ENCODE data around the gene HNRNPL. TPM values are rescaled to one million over a fixed set of nuclear protein-coding genes. Genes with fewer than 3 reads are reported as not detected.

Gene HNRNPL
- total and polyA plus RNA-seq, 10 of the 15 experiments (the other 5 are each of a cell fraction or from before 2014, with no cell fraction given), result 32.5 to 512 (median 306) TPM

- ATAC-seq, result peak; percentile 37
- CTCF ChIA-PET, result interaction anchor here (0.7 to 4.1 kb wide), 11 partner anchors 14 to 81 kb away, joined by 3 to 20 read pairs (median 4); partner anchors contain the start of genes ECH1, RINL and SARS2
- H2AFZ ChIP-seq (ENCODE audit: control insufficient read depth, low read depth, low read length), result no peak overlapping the region
- peaks cover 46% of the 10 kb centered on the region for H3K79me2 ChIP-seq (ENCODE audit: control insufficient read depth, insufficient read depth, low read length)
- SMC1A ChIA-PET (ENCODE audit: uncharacterized antibody, unreplicated experiment), result interaction anchor here (0.8 to 2.6 kb wide), 6 partner anchors 14 to 51 kb away, joined by 3 to 18 read pairs (median 6); partner anchors contain the start of gene ECH1
- peak; percentile 75 for FAIRE-seq
- H4K20me1 ChIP-seq (ENCODE audit: control insufficient read depth, insufficient read depth), result peaks cover 6% of the 10 kb centered on the region
- peaks cover 19 to 25% of the 10 kb centered on the region in 2 experiments for H3K36me3 ChIP-seq (ENCODE audit: control insufficient read depth in 2 of 2, insufficient read depth in 2 of 2, low read length in 1 of 2)
- no TSS peak for BruUV-seq (replicated peaks)
- no peaks in the 10 kb centered on the region for H3K27me3 ChIP-seq (replicated peaks in 1 of 2; ENCODE audit: control insufficient read depth in 2 of 2, insufficient read depth in 2 of 2, low read length in 1 of 2)
- peak overlapping the region; percentile 96 for H3K27ac ChIP-seq (ENCODE audit: control insufficient read depth, insufficient read depth)
- intact Hi-C loops (cut with micrococcal nuclease; ENCODE audit: unreplicated experiment) (no loop called here), in situ Hi-C loops (cut with MboI) (no loop called here)
- peak overlapping the region; percentile 98 for H3K9ac ChIP-seq (ENCODE audit: control insufficient read depth, insufficient read depth, low read length)
- POLR2A ChIA-PET, result interaction anchor here (0.5 to 3.8 kb wide), 24 partner anchors 8 to 911 kb away, joined by 3 to 43 read pairs (median 5); partner anchors contain the start of genes ECH1, EIF3K, FBXO17 and MAP4K1
- RAD21 ChIA-PET (ENCODE audit: unreplicated experiment), result interaction anchor here (0.9 to 2.8 kb wide), 13 partner anchors 8 to 305 kb away, joined by 3 to 20 read pairs (median 4); partner anchors contain the start of genes ACTN4, ECH1, EIF3K and RINL
- no peaks in the 10 kb centered on the region for H3K9me3 ChIP-seq (replicated peaks; ENCODE audit: control insufficient read depth, insufficient read depth, low read length)
- H3K4me1 ChIP-seq (ENCODE audit: control insufficient read depth, insufficient read depth, low read length), result peaks cover 11% of the 10 kb centered on the region
- under 1% methylated on average over 47 of the region's 76 CpGs for WGBS (ENCODE audit: insufficient coverage, insufficient replicate concordance, low lambda C conversion rate, missing lambda C conversion rate)
- H3K4me3 ChIP-seq, result peak overlapping the region; percentile 79
- H3K4me2 ChIP-seq (ENCODE audit: control insufficient read depth, insufficient read depth), result peak overlapping the region; percentile 85
- DNase-seq (ENCODE audit: low read depth, low spot score), result peak; percentile 82
- TF ChIP-seq NFXL1 (IDR thresholded peaks at IDR 0.05; ENCODE audit: borderline replicate concordance), result no peak
- TF ChIP-seq HCFC1 (IDR thresholded peaks at IDR 0.05; ENCODE audit: low read length), result peak; percentile 52
- TF ChIP-seq BHLHE40 (IDR thresholded peaks at IDR 0.05; ENCODE audit: borderline replicate concordance in 1 of 2, low read depth in 2 of 2, low read length in 1 of 2), result peak; percentile 87 to 95; a peak in 3 of 4 replicates
- TF ChIP-seq CBFB (IDR thresholded peaks at IDR 0.05; ENCODE audit: low read depth), result 0 out of 2 replicates have a peak, but pooled peaks have one; percentile 62
- TF ChIP-seq POU2F2 (IDR thresholded peaks at IDR 0.05; ENCODE audit: borderline replicate concordance, low read depth, low read length), result no peak
- TF ChIP-seq SIX5 (IDR thresholded peaks at IDR 0.05; ENCODE audit: low read depth, low read length, severe bottlenecking), result no peak
- no peak for TF ChIP-seq WRNIP1 (IDR thresholded peaks at IDR 0.05; ENCODE audit: borderline replicate concordance, low read depth, low read length)
- no peak for TF ChIP-seq TBL1XR1 (IDR thresholded peaks at IDR 0.05; ENCODE audit: low read depth, low read length)
- TF ChIP-seq MEF2A (IDR thresholded peaks at IDR 0.05; ENCODE audit: insufficient read depth, low read depth, low read length), result 0 out of 2 replicates have a peak, but pooled peaks have one; percentile 42
- TF ChIP-seq CUX1 (IDR thresholded peaks at IDR 0.05; ENCODE audit: insufficient replicate concordance, low read depth, low read length), result no peak
- TF ChIP-seq NBN (IDR thresholded peaks at IDR 0.05), result peak; percentile 65; the same call in 1 of the 2 replicates
- 0 out of 2 replicates have a peak, but pooled peaks have one; percentile 52 for TF ChIP-seq POLR2AphosphoS5 (IDR thresholded peaks at IDR 0.05; ENCODE audit: low read length)
- TF ChIP-seq BMI1 (IDR thresholded peaks at IDR 0.05; ENCODE audit: borderline replicate concordance), result no peak
- TF ChIP-seq ZBED1 (IDR thresholded peaks at IDR 0.05; ENCODE audit: borderline replicate concordance), result no peak
- no peak; the same call in 1 of the 2 replicates for TF ChIP-seq BCLAF1 (IDR thresholded peaks at IDR 0.05)
Measured at GRCh38 chr19:38849147-38849859, 483 bp downstream of the HNRNPL start.
